Activated CD8-positive, alpha-beta memory T cell treated with anti-CD3 and anti-CD28 coated beads for 24 hours (primary cell): ENCODE data around the gene NLRX1.
"Not testable (repeated sequence)": the region's sequence is repeated elsewhere in the genome, so short reads cannot be mapped to it uniquely, and the experiment has no call there.

Source experiments
- DNase-seq: peaks from one replicate; pipeline ENCODE4 v3.0.0-alpha.2; 2020

NLRX1 gene

DNA sequence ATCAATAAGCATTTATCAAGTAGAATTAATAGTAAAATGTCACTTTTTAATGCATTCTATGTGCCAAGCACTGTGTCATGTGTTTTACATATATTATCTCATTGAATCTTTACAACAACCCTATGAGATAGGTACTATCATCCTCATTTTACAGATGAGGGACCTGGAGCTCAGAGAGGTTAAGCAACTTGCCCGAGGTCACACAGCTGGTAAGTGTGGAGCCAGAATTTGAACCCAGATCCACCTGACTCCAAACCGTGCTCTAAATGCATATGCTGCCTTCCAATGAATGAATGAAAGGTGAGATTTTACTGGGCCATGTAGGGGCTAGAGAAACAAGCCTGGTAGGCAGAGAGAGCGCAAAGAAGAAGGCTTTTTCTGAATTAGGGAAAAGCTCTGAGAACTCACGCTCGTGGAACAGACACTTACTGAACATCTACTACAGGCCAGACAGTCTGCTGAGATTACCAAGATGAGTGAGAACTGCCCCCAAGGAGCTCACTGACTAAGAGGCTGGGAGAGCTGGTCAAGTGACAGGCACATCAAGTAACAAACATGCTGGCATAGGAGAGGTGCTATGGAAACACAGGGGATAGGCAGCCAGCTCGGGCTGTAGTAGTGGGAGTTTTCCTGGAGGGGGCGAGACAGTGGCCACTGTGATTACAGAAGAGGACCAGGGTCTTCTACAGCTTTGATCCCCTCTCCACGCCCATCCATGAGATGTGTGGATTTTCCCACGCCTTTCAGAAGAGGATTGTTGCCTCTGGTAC is 15.3 kb upstream of the NLRX1 start:
- DNase-seq: no peak

DNA sequence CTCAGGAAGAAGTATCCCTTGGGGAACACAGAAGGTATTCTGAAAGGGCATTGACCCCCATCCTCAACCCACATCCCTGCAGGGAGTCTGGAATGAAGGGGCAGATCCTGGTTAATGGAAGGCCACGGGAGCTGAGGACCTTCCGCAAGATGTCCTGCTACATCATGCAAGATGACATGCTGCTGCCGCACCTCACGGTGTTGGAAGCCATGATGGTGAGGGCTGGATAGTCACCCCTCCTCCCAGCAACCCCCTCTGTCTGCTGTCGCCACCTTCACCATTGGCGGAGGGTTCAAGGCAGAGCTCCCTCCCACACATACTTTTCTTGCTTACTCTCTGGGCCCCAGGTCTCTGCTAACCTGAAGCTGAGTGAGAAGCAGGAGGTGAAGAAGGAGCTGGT is 14.3 kb upstream of the NLRX1 start:
- no peak for DNase-seq

- no peak for DNase-seq
Observed at GRCh38 chr11:119155733-119156492, 12.6 kb upstream of the NLRX1 start.

GRCh38 chr11:119156496-119156895 is 12.0 kb upstream of the NLRX1 start:
- DNase-seq: no peak

- DNase-seq: no peak
Observed at GRCh38 chr11:119157063-119157462, 11.5 kb upstream of the NLRX1 start.

DNA sequence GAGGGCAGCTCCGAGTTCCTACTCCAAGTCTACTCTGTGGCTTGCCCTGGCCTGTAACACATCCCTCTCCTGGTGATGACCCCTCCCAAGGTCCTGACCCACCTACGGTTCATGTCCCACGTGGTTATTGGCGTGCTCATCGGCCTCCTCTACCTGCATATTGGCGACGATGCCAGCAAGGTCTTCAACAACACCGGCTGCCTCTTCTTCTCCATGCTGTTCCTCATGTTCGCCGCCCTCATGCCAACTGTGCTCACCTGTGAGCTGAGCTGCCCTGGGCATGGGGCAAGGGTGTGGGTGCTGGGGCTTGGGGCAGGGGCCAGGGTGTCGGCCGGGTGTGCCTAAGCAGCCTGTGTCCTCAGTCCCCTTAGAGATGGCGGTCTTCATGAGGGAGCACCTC is 10.1 kb upstream of the NLRX1 start:
- DNase-seq: no peak

GRCh38 chr11:119160151-119160550 is 8.4 kb upstream of the NLRX1 start:
- DNase-seq: no peak

- no peak for DNase-seq
Observed at GRCh38 chr11:119161871-119162270, 6.7 kb upstream of the NLRX1 start.

- DNase-seq: no peak
Observed at GRCh38 chr11:119166368-119167076, 2.0 kb upstream of the NLRX1 start.

GRCh38 chr11:119167077-119167458 is 1.5 kb upstream of the NLRX1 start:
- DNase-seq: not testable (repeated sequence)

- DNase-seq: no peak
Observed at GRCh38 chr11:119167933-119168332, 592 bp upstream of the NLRX1 start.

DNA sequence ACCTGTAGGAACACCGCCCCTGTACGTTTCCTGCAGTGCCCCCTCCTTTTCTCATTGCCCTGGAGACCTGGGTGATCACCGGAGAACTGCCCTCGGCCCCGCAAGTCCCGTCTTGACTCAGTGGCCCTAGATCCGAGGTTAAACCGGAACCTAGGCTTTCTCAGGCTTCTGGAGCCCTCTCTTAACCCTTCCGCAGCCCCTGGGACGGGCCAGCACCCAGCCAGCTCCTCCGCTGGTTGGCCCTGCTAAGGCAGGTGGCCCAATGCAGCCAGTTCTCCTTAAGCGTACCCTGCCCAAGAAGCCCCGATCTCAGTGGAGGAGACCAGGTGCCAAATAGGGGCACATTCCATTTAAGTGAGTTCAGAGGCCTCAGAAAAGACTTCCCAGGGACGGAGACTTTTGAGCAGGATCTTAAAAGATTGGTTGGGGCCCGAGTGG is 776 bp downstream of the NLRX1 start:
- no peak for DNase-seq

DNA sequence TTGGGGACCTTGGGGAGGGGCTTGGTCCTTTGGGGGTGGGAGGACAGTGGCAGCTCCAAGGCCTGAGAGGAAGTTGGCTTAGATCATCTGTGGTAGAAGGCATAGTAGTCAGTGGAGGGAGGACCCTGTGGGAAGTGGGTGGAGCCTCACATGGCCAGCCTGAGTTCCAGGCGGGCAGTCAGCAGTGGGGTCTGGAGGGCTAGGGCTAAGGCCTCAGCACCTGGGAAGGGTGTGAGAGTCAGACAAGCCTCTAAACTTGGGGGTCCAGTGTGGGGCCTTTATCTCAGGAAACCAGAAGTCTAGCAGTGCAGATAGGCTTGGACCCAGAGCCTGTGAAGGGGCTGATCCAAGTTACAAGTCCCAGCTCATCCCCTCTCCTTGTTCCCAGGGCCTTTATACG is 4.0 kb downstream of the NLRX1 start:
- DNase-seq: no peak

GRCh38 chr11:119173453-119173852 is 4.9 kb downstream of the NLRX1 start:
- no peak for DNase-seq

DNA sequence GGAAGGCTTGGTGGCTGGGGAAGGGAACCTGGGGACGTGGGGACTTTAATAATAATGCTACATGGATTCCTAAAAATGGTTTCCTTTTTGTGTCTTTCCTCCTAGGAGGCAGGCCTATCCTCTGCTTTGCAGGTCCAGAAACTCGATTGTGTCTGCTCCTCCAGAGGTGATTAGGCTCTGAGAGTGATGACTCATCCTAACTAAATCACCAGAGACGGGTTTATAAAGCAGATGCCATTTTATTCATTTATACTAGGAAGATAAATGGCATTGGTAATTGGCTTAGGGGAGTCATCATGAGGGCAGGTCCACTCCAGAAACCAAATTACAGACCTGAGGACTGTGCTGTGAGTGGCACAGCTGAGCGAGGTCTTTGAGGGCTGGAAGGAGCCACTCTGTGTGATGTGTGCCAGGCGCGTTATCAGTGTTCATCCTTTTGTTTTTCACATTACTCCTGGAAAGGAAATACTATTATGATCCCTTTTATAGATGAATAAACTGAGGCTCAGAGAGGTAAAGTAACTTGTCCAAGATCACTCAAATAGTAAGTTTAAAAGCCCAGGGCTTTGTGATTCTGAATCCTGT is 7.1 kb downstream of the NLRX1 start:
- DNase-seq: no peak

- no peak for DNase-seq
Observed at GRCh38 chr11:119178166-119178680, 9.7 kb downstream of the NLRX1 start.

GRCh38 chr11:119179342-119179741 is 10.8 kb downstream of the NLRX1 start:
- DNase-seq: no peak

GRCh38 chr11:119179983-119180382 is 11.5 kb downstream of the NLRX1 start:
- no peak for DNase-seq

- no peak for DNase-seq
Observed at GRCh38 chr11:119180729-119181676, 12.5 kb downstream of the NLRX1 start.

GRCh38 chr11:119181677-119182412 is 13.3 kb downstream of the NLRX1 start:
- DNase-seq: no peak

- DNase-seq: not testable (repeated sequence)
Observed at GRCh38 chr11:119184399-119184798, 15.9 kb downstream of the NLRX1 start.
